ENCODE results near the gene S100A1. TPM values are rescaled to one million over a fixed set of nuclear protein-coding genes. Genes with fewer than 3 reads are reported as not detected.

The S100A1 gene
- total RNA-seq, 1 donor from 2014 or later: not detected

GRCh38 chr1:153640861-153641260 lies 12.6 kb downstream of the S100A1 start:
- peaks cover 8% of the 10 kb centered on the region for H3K4me1 Mint-ChIP-seq (ENCODE audit: unreplicated experiment)
- H3K9me3 Mint-ChIP-seq (ENCODE audit: unreplicated experiment): no peaks in the 10 kb centered on the region
- no peak overlapping the region for H3K4me3 Mint-ChIP-seq (ENCODE audit: unreplicated experiment)
- H3K27ac Mint-ChIP-seq (ENCODE audit: unreplicated experiment): no peak overlapping the region
- TF ChIP-seq CTCF (IDR thresholded peaks at IDR 0.05): no peak
- no peak for DNase-seq (ENCODE audit: extremely low spot score, unreplicated experiment)
- no peaks in the 10 kb centered on the region for H3K27me3 Mint-ChIP-seq (ENCODE audit: unreplicated experiment)
- H3K36me3 Mint-ChIP-seq (ENCODE audit: unreplicated experiment): peaks cover 70% of the 10 kb centered on the region

GRCh38 chr1:153642161-153642560 lies 13.9 kb downstream of the S100A1 start:
- H3K9me3 Mint-ChIP-seq (ENCODE audit: unreplicated experiment): no peaks in the 10 kb centered on the region
- H3K36me3 Mint-ChIP-seq (ENCODE audit: unreplicated experiment): peaks cover 69% of the 10 kb centered on the region
- H3K27ac Mint-ChIP-seq (ENCODE audit: unreplicated experiment): no peak overlapping the region
- H3K4me3 Mint-ChIP-seq (ENCODE audit: unreplicated experiment): no peak overlapping the region
- no peak for TF ChIP-seq CTCF (IDR thresholded peaks at IDR 0.05)
- no peak for DNase-seq (ENCODE audit: extremely low spot score, unreplicated experiment)
- no peaks in the 10 kb centered on the region for H3K27me3 Mint-ChIP-seq (ENCODE audit: unreplicated experiment)
- no peaks in the 10 kb centered on the region for H3K4me1 Mint-ChIP-seq (ENCODE audit: unreplicated experiment)

GRCh38 chr1:153643100-153643499 lies 14.9 kb downstream of the S100A1 start:
- no peaks in the 10 kb centered on the region for H3K9me3 Mint-ChIP-seq (ENCODE audit: unreplicated experiment)
- no peak overlapping the region for H3K4me3 Mint-ChIP-seq (ENCODE audit: unreplicated experiment)
- H3K36me3 Mint-ChIP-seq (ENCODE audit: unreplicated experiment): peaks cover 63% of the 10 kb centered on the region
- DNase-seq (ENCODE audit: extremely low spot score, unreplicated experiment): no peak
- peaks cover 2% of the 10 kb centered on the region for H3K4me1 Mint-ChIP-seq (ENCODE audit: unreplicated experiment)
- H3K27me3 Mint-ChIP-seq (ENCODE audit: unreplicated experiment): no peaks in the 10 kb centered on the region
- no peak overlapping the region for H3K27ac Mint-ChIP-seq (ENCODE audit: unreplicated experiment)
- TF ChIP-seq CTCF (IDR thresholded peaks at IDR 0.05): no peak

- Mint-ChIP-seq H3K27me3 (ENCODE audit: unreplicated experiment) (no peaks in the 10 kb centered on the region), H3K27ac (ENCODE audit: unreplicated experiment) (no peak overlapping the region), H3K36me3 (ENCODE audit: unreplicated experiment) (peaks cover 57% of the 10 kb centered on the region)
These were observed 15.6 kb downstream of the S100A1 start for GRCh38 chr1:153643816-153644215.

GRCh38 chr1:153646672-153647345 lies 18.6 kb downstream of the S100A1 start:
- no peak for TF ChIP-seq CTCF (IDR thresholded peaks at IDR 0.05)
- H3K4me3 Mint-ChIP-seq (ENCODE audit: unreplicated experiment): no peak overlapping the region
- DNase-seq (ENCODE audit: extremely low spot score, unreplicated experiment): no peak
- no peaks in the 10 kb centered on the region for H3K27me3 Mint-ChIP-seq (ENCODE audit: unreplicated experiment)
- H3K27ac Mint-ChIP-seq (ENCODE audit: unreplicated experiment): no peak overlapping the region
- H3K36me3 Mint-ChIP-seq (ENCODE audit: unreplicated experiment): peaks cover 41% of the 10 kb centered on the region
- H3K4me1 Mint-ChIP-seq (ENCODE audit: unreplicated experiment): peaks cover 6% of the 10 kb centered on the region
- no peaks in the 10 kb centered on the region for H3K9me3 Mint-ChIP-seq (ENCODE audit: unreplicated experiment)

More at GRCh38 chr1:153643816-153644215, 15.6 kb downstream of the S100A1 start:
- H3K4me1 Mint-ChIP-seq (ENCODE audit: unreplicated experiment): peaks cover 2% of the 10 kb centered on the region
- H3K9me3 Mint-ChIP-seq (ENCODE audit: unreplicated experiment): no peaks in the 10 kb centered on the region
- H3K4me3 Mint-ChIP-seq (ENCODE audit: unreplicated experiment): no peak overlapping the region
- DNase-seq (ENCODE audit: extremely low spot score, unreplicated experiment): no peak
- no peak for TF ChIP-seq CTCF (IDR thresholded peaks at IDR 0.05)
